A204.1 (cell line): ENCODE measurements around the gene OSER1.

Source experiments
- FAIRE-seq: peaks from 2 replicates; lab custom pipeline; 2012; peaks lifted over from hg19 to GRCh38; lab: Jason Lieb, UNC

Gene OSER1

GRCh38 chr20:44224637-44225036 lies 14.1 kb upstream of the OSER1 start:
- no peak for FAIRE-seq

GRCh38 chr20:44223721-44224120 lies 13.2 kb upstream of the OSER1 start:
- FAIRE-seq = no peak

- no peak for FAIRE-seq
Measured at GRCh38 chr20:44222633-44223368, 12.2 kb upstream of the OSER1 start.

GRCh38 chr20:44222027-44222426 lies 11.5 kb upstream of the OSER1 start:
- no peak for FAIRE-seq

GRCh38 chr20:44221368-44221954 lies 10.9 kb upstream of the OSER1 start:
- FAIRE-seq = no peak

GRCh38 chr20:44219791-44220190 lies 9.2 kb upstream of the OSER1 start:
- FAIRE-seq = no peak

- FAIRE-seq = no peak
Measured at GRCh38 chr20:44219170-44219730, 8.7 kb upstream of the OSER1 start.

GRCh38 chr20:44218446-44218845 lies 7.9 kb upstream of the OSER1 start:
- no peak for FAIRE-seq

- no peak for FAIRE-seq
Measured at GRCh38 chr20:44217342-44218092, 6.9 kb upstream of the OSER1 start.

- FAIRE-seq = no peak
Measured at GRCh38 chr20:44215125-44215524, 4.6 kb upstream of the OSER1 start.

- no peak for FAIRE-seq
Measured at GRCh38 chr20:44212792-44213191, 2.2 kb upstream of the OSER1 start.

GRCh38 chr20:44211177-44212039 lies 837 bp upstream of the OSER1 start:
- FAIRE-seq = no peak

GRCh38 chr20:44209686-44210405 lies 725 bp downstream of the OSER1 start:
- no peak for FAIRE-seq

- FAIRE-seq = no peak
Measured at GRCh38 chr20:44208770-44209169, 1.8 kb downstream of the OSER1 start.

GRCh38 chr20:44208165-44208564 lies 2.4 kb downstream of the OSER1 start:
- no peak for FAIRE-seq

- no peak for FAIRE-seq
Measured at GRCh38 chr20:44207126-44207723, 3.3 kb downstream of the OSER1 start.

GRCh38 chr20:44206132-44206531 lies 4.4 kb downstream of the OSER1 start:
- no peak for FAIRE-seq

GRCh38 chr20:44204832-44205215 lies 5.7 kb downstream of the OSER1 start:
- FAIRE-seq = no peak

- FAIRE-seq = peak; percentile 43
Measured at GRCh38 chr20:44204156-44204831, 6.3 kb downstream of the OSER1 start.

GRCh38 chr20:44203161-44203560 lies 7.4 kb downstream of the OSER1 start:
- no peak for FAIRE-seq
